ENCODE results near the gene XCL2.
"Not testable (repeated sequence)": the region's sequence is repeated elsewhere in the genome, so short reads cannot be mapped to it uniquely, and the experiment has no call there.

The XCL2 gene

DNA sequence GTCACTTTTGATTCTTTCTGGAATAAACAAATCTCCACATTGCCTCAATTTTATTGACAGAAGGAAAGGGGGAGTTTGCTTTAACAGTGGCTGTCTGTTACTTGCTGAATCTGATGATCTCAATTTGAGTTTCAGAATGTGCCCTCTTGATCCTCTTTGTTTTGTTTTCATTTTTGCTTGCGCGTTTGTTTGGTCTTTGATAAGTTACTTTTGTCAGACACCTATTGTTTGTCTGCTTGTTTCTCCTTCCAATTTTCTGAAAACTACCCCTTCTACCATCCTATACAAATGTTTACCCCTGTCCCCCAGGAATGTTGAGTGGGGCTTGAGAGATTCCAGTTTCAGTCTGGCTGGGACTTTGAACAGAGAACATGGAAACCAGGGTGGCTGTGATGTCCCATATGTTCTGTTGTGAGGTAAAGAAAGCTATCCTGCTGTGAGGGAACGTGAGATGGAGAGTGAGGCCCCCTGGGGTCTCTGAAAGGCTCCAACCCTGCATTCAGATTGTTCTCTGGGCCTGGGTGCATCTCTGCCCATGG lies 11.8 kb upstream of the XCL2 start:
- DNase-seq = no peak

DNA sequence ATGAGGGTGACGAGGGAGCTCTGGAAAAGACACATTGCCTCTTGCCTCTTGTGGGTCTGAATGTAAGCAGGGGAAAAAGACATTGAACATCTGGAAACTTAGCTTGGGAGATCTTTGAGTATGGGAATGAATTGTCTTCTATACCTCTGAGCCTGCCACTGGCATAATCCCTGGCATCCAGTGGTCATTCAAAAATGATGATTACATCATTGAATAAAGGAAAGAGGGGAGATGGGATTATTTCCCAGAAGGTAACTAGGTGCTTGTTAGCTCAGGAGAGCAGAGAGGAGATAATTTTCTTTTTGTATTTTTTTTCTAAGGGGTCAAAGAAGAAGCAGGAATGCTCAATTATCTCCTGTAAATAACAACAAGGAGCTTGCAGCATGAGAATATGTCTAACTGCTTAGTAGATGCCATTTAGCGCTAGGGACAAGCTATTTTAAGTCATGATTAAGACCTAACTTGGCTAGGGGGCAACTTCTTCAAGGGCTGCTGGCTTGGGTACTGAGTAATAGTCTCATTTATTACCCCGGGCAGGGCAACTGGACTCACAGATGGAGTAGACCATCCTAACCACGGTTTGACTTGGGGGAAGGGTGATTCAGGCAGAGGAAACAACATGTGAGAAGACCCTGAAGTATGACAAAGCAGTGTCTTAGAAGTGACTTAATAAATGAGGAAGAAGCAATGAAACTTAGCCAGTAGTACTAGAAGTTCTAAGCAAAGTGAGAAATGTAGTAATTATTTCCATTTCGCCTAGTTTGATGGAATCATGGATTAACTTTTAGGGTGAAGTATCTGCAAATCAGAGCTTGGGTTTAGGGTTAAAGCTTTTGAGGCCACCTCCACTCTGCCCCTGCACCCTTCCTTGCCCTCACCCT lies 11.0 kb upstream of the XCL2 start:
- DNase-seq = no peak

DNA sequence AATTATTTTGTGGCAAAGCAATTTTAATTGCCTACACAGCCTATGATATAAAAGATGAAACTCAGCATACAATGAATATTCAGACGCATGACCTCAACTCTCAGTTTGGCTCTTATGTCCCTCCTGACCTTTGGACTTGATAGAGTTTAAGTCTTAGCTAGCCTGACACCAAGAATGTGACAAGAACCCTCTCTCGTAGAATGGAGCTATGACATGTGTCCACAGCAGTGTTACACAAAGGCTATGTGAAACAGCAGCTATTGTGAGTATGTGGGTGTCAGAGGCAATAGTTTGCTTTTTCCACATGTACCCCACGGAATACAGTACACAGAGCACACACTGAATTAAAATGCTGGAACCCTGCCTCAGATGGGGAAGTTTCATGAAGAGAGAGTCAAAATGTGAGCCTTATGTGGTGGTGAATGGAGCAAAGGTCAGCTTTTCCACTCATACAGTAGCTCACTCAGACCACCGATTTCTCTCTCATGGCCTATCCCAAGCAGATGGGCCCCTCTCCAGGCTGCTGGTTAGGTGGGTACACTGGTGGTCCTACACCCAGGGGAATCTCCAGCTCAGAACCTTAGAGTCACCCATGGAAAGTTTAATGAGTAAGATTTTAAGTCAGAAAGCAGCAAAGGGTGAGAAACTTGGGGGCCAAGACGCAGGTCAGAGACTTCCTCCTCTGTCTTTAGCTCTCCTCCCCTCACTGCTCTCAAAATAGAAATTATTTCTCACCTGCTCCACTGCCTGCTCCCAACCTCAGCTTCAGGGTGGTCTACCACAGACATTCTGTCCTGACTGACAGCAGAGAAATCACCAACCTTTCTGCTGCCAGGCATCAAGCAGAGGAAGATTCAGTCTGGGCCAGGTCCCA lies 10.1 kb upstream of the XCL2 start:
- no peak for DNase-seq

DNA sequence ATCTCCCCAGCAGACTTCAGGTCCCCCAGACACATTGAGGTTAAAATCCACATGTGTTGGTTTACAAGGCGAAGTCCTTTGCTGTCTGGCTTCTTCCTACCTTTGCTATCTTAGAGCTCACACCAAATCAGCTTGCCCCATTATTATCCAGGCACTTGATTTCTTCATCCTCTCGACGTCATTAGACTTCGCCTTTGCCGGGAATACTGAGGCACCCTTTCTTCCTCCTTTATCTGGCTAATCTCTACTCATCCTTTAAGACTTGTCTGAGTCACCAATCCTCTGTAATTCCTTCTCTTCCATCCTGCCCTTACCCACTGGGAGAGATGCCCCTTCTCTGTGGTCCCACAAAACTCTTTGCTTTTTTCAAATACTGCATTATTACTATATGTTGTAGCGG lies 9.2 kb upstream of the XCL2 start:
- no peak for DNase-seq

DNA sequence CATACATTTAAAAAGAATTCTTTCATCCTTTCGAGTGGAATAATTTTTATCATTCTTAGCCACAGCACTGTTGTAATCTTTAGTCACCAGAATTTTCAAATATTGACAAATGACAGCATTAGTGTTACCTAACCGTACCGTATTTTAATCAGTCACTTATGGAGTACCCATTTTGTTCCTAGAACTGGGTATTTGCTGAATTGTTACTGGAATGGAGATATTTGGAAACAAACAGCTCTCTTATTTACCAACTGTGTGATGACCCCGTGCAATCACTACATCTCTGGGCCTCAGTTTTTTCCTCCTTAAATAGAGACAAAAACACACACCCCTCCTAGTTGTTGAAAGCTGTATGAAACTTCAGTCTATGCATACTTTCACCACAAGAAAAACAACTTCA lies 7.9 kb upstream of the XCL2 start:
- DNase-seq = no peak

DNA sequence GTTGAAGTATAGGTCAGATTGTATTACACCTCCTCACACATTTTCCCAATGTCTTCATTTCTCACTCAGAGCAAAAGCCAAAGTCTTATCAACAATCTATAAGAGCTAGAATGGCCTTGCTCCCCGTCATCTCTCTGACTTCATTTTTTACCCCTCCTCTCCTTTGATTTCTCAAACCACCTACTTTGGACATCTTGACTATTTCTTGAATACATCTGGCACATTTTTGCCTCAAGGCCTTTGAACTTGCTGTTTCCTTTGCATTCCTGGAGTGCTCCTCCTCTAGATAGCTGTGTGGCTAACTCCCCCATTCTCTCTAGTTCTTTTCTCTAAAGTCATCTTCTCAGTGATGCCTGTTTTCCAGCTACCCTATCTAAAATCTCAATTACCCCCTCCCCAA lies 7.2 kb upstream of the XCL2 start:
- DNase-seq = no peak

DNA sequence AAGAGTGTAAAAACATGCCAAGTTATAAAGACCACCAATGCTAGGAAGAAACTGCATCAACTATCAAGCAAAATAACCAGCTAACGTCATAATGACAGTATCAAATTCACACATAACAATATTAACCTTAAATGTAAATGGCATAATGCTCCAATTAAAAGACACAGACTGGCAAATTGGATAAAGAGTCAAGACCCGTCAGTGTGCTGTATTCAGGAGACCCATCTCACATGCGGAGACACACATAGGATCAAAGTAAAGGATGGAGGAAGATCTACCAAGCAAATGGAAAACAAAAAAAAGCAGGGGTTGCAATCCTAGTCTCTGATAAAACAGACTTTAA lies 2.7 kb upstream of the XCL2 start:
- DNase-seq = not testable (repeated sequence)

DNA sequence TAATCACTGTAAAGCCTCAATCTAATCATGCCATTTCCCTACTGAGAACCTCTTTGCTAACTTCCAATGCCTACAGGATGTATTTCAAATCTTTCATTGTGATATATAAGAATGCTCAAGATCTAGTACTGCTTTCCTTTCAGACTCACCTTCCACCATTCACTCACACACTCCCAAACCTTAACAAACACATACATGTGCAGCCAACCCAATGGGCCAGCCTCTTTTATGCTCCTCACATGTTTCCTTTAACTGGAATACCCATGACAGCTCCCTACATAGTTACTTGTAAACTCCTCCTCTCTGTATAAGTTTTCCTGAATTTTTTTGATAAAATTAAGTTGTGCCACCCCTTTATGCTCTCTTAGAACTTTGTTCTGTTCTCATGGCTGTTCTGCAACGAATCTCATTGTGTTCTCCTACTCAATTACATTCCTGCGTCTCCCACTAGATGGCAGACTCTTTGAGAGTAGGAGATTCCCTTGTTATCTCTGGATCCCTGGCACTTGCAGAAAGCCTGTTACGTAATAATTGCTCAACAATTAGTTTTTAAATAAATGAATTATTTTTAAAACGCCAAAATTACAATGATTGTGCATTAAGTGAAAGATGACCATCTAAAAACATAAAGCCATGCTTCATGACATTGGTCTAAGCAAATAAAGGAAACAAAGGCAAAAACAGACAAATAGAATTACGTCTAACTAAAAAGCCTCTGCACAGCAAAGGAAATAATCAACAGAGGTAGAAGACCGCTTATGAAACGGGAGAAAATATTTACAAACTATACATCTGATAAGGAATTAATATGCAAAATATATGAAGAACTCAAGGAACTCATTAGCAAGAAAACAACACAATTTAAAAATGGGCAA lies 2.1 kb upstream of the XCL2 start:
- DNase-seq = not testable (repeated sequence)

DNA sequence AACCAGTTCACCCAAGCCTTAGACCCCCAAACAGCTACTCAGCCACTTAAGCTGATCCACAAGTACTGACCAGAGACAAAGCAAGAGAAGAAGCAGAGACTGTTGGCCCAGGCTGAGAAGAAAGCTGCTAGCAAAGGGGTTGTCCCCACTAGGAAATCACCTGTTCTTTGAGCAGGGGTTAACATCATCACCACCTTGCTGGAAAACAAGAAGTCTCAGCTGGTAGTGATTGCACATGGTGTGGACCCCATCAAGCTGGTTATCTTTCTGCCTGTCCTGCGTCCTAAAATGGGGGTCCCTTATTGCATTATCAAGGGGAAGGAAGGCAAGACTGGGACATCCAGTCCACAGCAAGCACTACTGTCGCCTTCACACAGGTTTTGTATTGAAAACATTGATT lies 819 bp downstream of the XCL2 start:
- not testable (repeated sequence) for DNase-seq

DNA sequence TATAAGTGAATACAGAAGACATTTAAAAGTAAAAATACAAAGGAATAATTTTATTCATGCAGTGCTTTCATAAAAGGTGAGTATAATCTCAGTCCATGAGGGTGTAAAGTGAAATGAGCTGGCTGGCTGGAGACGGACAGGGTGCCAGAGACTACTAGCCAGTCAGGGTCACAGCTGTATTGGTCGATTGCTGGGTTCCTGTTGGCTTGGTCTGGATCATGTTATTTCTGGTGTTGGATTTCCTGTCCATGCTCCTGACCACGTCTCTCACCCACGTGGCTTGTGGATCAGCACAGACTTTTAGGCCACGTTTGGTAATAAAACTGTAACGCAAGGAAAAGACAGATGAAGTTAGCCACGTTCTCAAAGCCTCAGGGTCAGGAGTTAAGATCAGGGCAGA lies 3.0 kb downstream of the XCL2 start:
- not testable (repeated sequence) for DNase-seq

DNA sequence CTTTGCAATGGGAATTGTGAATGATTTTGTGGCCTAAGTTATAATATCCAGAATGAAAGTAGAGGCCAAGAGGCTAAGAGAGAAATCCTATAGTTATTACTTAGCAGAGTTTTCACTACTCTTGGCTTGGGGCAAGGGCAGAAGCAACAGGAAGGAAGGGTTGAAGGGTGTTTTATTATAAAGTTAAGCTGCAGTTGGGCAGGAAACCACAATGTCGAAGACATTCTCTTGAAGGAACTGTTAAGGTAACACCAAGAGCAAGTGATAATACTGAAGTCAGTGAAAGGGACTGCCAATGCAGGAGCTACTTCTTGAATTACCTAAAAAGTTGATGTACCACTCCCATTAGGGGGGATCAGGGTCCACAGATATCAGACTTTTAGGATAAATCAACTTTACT lies 8.3 kb downstream of the XCL2 start:
- DNase-seq = no peak

DNA sequence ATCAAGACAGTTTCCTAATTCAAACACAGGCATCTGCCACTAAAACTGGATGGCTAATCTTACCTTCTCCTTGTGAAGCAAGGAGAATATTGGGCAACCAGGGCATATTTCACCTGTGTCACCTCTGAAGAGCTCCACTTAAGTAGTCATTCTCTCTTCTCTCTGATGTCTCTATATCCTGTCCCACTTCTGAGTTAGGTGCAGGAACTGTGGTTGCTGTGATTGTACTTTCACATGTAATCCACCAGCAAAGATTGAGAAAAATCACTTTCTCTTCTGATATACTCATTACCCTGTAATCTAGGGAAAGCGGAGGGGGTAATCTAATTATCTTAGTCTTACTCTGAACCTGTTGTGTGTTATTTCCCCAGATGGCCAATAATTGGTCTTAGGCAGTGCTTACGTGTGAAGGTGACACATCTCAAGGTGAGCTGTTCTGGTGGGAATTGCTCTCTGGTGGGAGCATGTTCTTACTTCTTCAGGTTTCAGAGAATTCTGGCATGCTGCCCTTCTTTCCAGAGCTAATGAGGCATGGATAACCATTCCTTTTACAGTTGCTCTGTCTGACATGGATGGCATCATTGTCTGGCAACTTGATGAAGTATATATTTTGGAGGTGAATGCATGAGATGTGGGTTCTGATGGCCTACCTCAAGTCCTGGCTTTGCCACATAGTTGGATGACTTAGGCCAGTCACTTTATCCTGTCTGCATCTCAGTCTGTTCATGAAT lies 12.0 kb downstream of the XCL2 start:
- DNase-seq = no peak

DNA sequence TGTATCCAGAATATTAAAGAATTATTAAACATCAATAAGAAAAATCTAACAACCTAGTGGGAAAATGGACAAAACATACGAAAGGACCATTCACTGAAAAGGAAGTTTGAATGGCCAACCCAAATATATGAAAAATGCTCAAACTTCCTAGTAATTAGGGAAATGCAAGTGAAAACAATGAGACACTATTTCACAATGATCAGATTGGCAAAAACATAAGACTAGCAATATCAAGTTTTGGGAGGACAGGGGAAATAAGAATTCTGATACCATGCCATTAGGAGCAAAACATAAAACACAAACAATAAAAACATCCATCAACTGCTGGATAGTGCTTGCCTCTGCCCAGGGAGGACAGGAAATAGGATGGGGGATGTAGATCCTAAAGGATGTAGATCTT lies 14.3 kb downstream of the XCL2 start:
- DNase-seq = no peak

DNA sequence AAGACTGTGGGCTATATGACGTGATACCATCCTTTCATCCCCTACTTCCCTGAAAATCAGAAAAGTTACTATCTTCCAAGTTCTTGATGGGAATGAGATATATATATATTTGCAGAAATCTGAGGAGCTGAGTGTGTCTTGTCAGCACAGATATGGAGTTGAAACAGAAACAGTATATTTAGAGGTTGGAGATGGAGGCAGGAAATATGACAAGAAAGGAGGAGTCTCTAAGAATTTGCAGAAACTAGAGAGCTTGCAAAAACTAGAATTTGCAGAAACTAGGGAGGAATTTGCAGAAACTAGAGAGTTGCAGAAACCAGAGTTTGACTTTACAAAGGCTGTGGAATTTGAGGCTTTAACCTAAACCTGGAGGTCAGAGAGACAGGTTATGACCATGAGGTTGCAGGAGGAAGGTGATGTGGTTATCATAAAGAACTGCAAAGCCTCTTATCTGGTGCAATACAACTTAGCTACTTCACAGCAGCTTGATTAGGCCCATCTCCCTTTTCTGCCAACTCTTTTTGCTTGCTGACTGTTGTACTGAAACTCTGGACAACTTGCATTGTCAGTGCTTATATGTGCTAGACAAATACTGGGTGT lies 22.3 kb downstream of the XCL2 start:
- DNase-seq = no peak

DNA sequence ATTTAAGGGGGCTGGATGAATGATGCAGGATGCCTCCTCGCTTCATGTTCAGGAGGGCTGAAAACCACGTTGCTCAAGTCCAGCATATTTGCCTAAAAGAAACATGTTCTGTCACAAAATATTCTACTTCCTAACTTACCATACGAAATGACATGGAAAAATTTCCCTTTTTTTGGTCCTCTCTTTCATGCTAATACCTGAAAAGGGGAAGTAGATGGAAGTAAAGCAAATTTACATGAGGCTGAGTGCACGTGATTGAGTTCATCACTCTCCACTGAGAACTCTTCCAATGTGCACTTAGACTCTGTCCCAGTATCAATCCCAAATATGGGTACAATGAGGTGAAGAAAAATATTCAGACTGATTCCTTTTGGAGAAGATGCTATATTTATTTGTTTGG lies 23.0 kb downstream of the XCL2 start:
- DNase-seq = no peak

DNA sequence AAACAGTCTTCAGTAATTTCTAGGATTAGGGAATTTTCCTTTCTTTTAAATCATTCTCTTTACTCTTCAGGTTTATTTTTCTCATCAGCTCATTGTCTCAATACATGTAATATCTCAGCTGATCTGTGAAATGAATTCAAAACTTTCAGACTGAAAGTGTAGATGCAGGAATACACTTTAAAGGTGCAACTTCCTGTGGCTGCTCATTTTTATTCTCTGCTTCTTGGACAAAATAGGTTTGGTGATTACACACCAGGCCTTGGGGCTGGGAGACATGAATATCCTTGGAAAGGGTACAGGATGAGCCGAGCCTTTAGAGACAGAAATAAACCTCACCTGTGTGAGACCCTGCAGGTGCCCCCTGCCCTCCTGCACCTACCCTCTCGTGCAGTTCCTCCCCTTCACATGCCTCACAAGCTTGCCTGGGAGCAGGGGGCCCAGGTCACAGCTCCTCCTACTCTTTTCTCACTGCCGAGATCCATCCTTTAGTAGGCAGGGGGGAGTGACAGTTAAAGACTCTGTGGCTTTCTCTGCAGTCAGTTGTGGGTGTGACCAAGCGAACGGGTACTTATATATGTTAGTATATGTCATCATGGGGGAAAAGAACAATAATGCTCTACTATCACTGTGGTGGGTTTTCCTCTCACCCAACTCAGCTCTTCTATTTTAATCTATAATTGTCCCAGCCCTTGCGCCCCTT lies 23.6 kb downstream of the XCL2 start:
- DNase-seq = no peak

DNA sequence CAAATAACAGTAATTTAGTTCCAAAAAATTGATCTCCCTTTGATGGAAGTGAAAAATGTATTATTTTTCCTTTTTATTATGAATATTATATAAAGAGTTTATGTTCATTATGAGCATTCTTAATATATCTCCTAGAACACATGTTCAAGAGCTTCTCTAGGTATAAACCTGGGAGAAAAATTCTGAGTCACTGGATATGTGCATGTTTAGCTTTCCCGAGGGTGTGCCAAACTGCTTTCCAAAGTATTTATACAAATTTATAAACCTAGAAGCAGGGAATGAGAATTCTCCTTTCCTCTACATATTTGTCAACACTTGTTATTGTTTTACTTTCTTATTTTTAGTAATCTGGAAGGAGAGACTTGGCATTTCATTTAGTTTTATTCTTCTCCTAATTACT lies 25.0 kb downstream of the XCL2 start:
- no peak for DNase-seq

DNA sequence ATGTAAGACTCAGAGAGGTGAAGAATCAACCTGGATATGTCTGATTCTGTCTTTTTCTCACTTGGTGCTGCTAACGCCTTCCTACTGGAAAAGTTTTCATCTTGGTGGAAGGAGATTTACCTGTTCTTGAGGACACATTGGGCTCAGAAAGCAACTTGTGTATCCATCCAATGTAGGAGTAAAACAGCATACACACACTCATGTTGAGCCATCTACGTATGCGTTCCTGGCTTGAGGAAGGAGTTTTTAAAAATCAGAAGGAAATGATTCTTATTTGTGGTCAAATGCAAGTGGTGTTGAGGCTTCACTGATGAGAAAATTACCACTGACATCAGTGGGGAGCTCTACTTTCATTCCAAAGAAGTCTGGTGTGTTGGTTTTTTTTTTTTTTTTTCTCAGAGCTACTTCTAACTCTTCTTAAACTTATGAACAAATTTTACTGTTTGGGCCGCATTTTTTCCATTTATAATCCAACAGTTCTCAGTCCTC lies 25.6 kb downstream of the XCL2 start:
- no peak for DNase-seq

DNA sequence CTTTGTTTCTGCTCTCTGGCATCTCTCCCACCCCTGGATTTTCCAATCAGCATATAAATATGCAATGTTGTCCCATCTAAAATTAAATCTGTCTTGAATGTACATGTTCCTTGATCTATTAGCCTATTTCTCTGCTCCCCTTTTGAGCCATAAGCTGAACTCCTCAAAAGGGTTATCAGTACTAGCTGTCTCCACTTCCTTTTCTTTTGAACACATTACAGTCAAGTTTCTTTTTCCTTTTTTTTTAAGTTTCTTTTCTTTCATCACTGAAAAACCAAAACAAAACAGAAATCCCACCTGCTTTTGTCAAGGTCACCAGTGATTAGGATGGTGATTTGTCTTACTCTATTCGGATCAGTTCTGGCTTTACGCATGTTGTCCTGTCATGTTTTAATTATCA lies 29.3 kb downstream of the XCL2 start:
- DNase-seq = no peak

DNA sequence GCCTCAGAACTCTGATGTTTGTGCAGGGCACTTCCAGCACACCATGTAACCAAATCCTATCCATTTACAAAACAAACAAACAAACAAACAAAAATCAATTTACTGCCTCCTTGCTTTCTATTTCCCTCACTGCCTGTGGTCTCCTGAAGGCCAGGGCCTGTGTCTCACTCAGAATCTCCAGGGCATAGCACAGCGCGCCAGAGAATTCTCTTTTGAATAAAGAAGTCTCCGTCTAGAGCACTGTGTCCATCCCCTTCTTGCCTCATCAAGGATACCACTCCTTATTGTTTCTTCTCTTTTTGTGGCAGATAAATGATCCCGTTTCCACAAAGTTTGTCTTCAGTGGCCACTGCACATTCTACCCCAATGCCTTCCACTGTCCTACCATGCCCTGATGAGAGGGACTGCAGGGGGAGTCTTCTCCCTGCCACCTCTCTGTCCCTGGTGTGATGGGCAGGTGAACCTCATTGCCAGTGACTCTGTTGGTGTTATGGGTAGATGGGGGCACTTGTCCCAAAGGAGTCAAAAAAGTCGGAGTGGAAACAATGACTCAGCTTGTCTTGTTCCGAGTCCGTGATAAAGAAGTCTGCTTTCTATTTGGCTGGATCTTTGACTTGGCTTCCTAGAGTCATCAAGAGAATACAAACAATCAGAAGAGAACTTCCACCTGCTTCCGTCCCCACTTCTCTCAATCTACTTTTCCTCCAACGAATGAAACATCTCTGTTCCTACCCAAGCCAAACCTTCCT lies 30.0 kb downstream of the XCL2 start:
- no peak for DNase-seq
